IMR-90 (cell line): Measurements from ENCODE around the gene RPS19BP1. TPM values are rescaled to one million over a fixed set of nuclear protein-coding genes. Genes with fewer than 3 reads are reported as not detected.

Experiments
- ATAC-seq: fragments of 200-7000 bp; cut with Tn5 transposase; 2 replicates; pipeline ENCODE4 v1.9.1; 2020; ENCODE audit warnings: low read depth, mild to moderate bottlenecking, moderate library complexity
- BruUV-seq: library from RNA; stranded (reverse); fragments of 400-500 nt; replicated peaks from 2 replicates; lab custom pipeline; 2021; lab: Mats Ljungman, UMichigan
- CTCF ChIA-PET: fragments of 300-600 bp; formaldehyde crosslinking; extraction: SDS; loops from one replicate; lab custom pipeline; 2021; ENCODE audit warnings: antibody characterized with exemption; lab: Yijun Ruan, JAX
- POLR2A ChIA-PET: fragments of 300-600 bp; sonication (Branson Sonifier 250); formaldehyde crosslinking; loops from one replicate; lab custom pipeline; 2022; ENCODE audit warnings: antibody characterized with exemption; ENCODE audit not compliant: unreplicated experiment; lab: Charles Lee
- DNase-seq: peaks from one replicate; pipeline ENCODE4 v3.0.0; 2013
- H2AFZ ChIP-seq: replicated peaks from 2 replicates; pipeline ENCODE3; 2013; ENCODE audit warnings: low read length, mild to moderate bottlenecking; ENCODE audit not compliant: poor library complexity
- H2AK5ac ChIP-seq: 2 replicates; pipeline ENCODE4 v1.6.1; 2013; ENCODE audit warnings: low read depth, low read length, inconsistent platforms
- H2AK9ac ChIP-seq: replicated peaks from 2 replicates; pipeline ENCODE3; 2013; ENCODE audit warnings: mild to moderate bottlenecking, low read depth, low read length, moderate library complexity; ENCODE audit not compliant: poor library complexity
- H2BK120ac ChIP-seq: 2 replicates; pipeline ENCODE4 v1.6.1; 2013; ENCODE audit warnings: low read depth, low read length, inconsistent platforms
- H2BK15ac ChIP-seq: 3 replicates; pipeline ENCODE4 v1.6.1; 2013; ENCODE audit warnings: low read depth, low read length, inconsistent platforms
- H2BK20ac ChIP-seq: 2 replicates; pipeline ENCODE4 v1.6.1; 2013; ENCODE audit warnings: low read depth, mild to moderate bottlenecking, inconsistent platforms, low read length, moderate library complexity
- H2BK5ac ChIP-seq: 2 replicates; pipeline ENCODE4 v1.6.1; 2013; ENCODE audit warnings: mild to moderate bottlenecking, low read depth, low read length, inconsistent platforms; ENCODE audit not compliant: poor library complexity, severe bottlenecking
- H3K14ac ChIP-seq: replicated peaks from 2 replicates; pipeline ENCODE4 v1.6.1; 2013; ENCODE audit warnings: low read depth, low read length, inconsistent platforms
- H3K18ac ChIP-seq: 2 replicates; pipeline ENCODE4 v1.6.1; 2013; ENCODE audit warnings: low read depth, low read length, control low read depth
- H3K23ac ChIP-seq: 2 replicates; pipeline ENCODE4 v1.6.1; 2013; ENCODE audit warnings: low read depth, low read length, inconsistent platforms
- H3K27ac ChIP-seq: 2 replicates; pipeline ENCODE4 v1.5.1; 2013; ENCODE audit warnings: mild to moderate bottlenecking, control low read depth, low read length; ENCODE audit not compliant: insufficient read depth
- H3K27me3 ChIP-seq: 2 replicates; pipeline ENCODE4 v1.6.1; 2013; ENCODE audit warnings: low read length; ENCODE audit not compliant: control insufficient read depth, insufficient read depth
- H3K36me3 ChIP-seq: 2 replicates; pipeline ENCODE4 v1.6.1; 2013; ENCODE audit warnings: low read length, mixed read lengths; ENCODE audit not compliant: control insufficient read depth, insufficient read depth
- H3K4ac ChIP-seq: 2 replicates; pipeline ENCODE4 v1.6.1; 2013; ENCODE audit warnings: low read depth, low read length, inconsistent platforms
- H3K4me1 ChIP-seq: 2 replicates; pipeline ENCODE4 v1.6.1; 2013; ENCODE audit warnings: low read length, mixed read lengths; ENCODE audit not compliant: control insufficient read depth, insufficient read depth
- H3K4me2 ChIP-seq: 2 replicates; pipeline ENCODE4 v1.6.1; 2013; ENCODE audit warnings: low read depth, mild to moderate bottlenecking, control low read depth, low read length, moderate library complexity
- H3K4me3 ChIP-seq: 2 replicates; pipeline ENCODE4 v1.5.1; 2013; ENCODE audit warnings: low read depth, mild to moderate bottlenecking, control low read depth, low read length, moderate library complexity; ENCODE audit not compliant: insufficient read depth
- H3K56ac ChIP-seq: 2 replicates; pipeline ENCODE4 v1.6.1; 2013; ENCODE audit warnings: low read length, inconsistent platforms; ENCODE audit not compliant: insufficient read depth; ENCODE audit errors: extremely low read depth
- H3K79me1 ChIP-seq, 2 experiments: 2 replicates each; pipeline ENCODE4 v1.6.1; 2013; ENCODE audit warnings: low read length in 2 of 2, inconsistent platforms in 1 of 2, low read depth in 1 of 2
- H3K9ac ChIP-seq: 2 replicates; pipeline ENCODE4 v1.6.1; 2013; ENCODE audit warnings: low read depth, low read length, control low read depth
- H3K9me1 ChIP-seq: 2 replicates; pipeline ENCODE4 v1.6.1; 2013; ENCODE audit warnings: low read length, inconsistent platforms; ENCODE audit not compliant: insufficient read depth
- H3K9me3 ChIP-seq: 2 replicates; pipeline ENCODE4 v1.6.1; 2013; ENCODE audit warnings: low read length; ENCODE audit not compliant: control insufficient read depth, insufficient read depth
- H4K20me1 ChIP-seq: 2 replicates; pipeline ENCODE4 v1.6.1; 2013; ENCODE audit warnings: low read length, inconsistent platforms; ENCODE audit not compliant: insufficient read depth
- H4K5ac ChIP-seq: 2 replicates; pipeline ENCODE4 v1.6.1; 2013; ENCODE audit warnings: mild to moderate bottlenecking, low read depth, low read length, control low read depth
- H4K8ac ChIP-seq, 2 experiments: 2 replicates each; pipeline ENCODE4 v1.6.1; 2013; ENCODE audit warnings: low read depth in 2 of 2, low read length in 2 of 2, control low read depth in 1 of 2, inconsistent platforms in 1 of 2
- H4K91ac ChIP-seq: 2 replicates; pipeline ENCODE4 v1.6.1; 2013; ENCODE audit warnings: low read depth, low read length, inconsistent platforms; ENCODE audit not compliant: insufficient read depth
- BHLHE40 ChIP-seq: fragments of 150-350 bp; IDR thresholded peaks from 2 replicates; pipeline ENCODE4 v1.6.1; 2016; ENCODE audit warnings: mild to moderate bottlenecking, low read depth, low read length
- CEBPB ChIP-seq: IDR thresholded peaks from 2 replicates; pipeline ENCODE4 v1.6.1; 2012; ENCODE audit warnings: low read depth, low read length, improper control_type of control experiment
- CHD1 ChIP-seq: IDR thresholded peaks from 2 replicates; pipeline ENCODE4 v1.6.1; 2012; ENCODE audit warnings: low read depth, low read length, improper control_type of control experiment
- FOS ChIP-seq: fragments of 150-350 bp; IDR thresholded peaks from 2 replicates; pipeline ENCODE4 v1.6.1; 2016; ENCODE audit warnings: low read depth, low read length
- MAFK ChIP-seq: IDR thresholded peaks from 2 replicates; pipeline ENCODE4 v1.6.1; 2012; ENCODE audit warnings: low read depth, low read length, improper control_type of control experiment
- MAZ ChIP-seq: IDR thresholded peaks from 2 replicates; pipeline ENCODE4 v1.6.1; 2012; ENCODE audit warnings: low read depth, mild to moderate bottlenecking, low read length, improper control_type of control experiment, moderate library complexity, borderline replicate concordance
- NFE2L2 ChIP-seq: fragments of 150-350 bp; IDR thresholded peaks from 2 replicates; pipeline ENCODE4 v1.6.1; 2016; ENCODE audit warnings: low read depth, mild to moderate bottlenecking, low read length
- POLR2A ChIP-seq: IDR thresholded peaks from 2 replicates; pipeline ENCODE4 v1.6.1; 2012; ENCODE audit warnings: mild to moderate bottlenecking, low read depth, low read length
- RAD21 ChIP-seq: IDR thresholded peaks from 2 replicates; pipeline ENCODE4 v1.6.1; 2012; ENCODE audit warnings: low read length, improper control_type of control experiment
- RCOR1 ChIP-seq: IDR thresholded peaks from 2 replicates; pipeline ENCODE4 v1.6.1; 2012; ENCODE audit warnings: mild to moderate bottlenecking, low read length, improper control_type of control experiment; ENCODE audit not compliant: insufficient replicate concordance
- RFX5 ChIP-seq: IDR thresholded peaks from 2 replicates; pipeline ENCODE4 v1.8.0; 2012; ENCODE audit warnings: low read depth, mild to moderate bottlenecking, low read length, moderate library complexity
- WGBS, 2 experiments: methylation state at CpG; one replicate each; pipeline versions ENCODE4 v1.1.5 to v1.1.7; 2013; ENCODE audit warnings: missing lambda C conversion rate in 2 of 2; ENCODE audit not compliant: insufficient read length in 1 of 2; ENCODE audit errors: extremely low coverage in 2 of 2; 5-methylcytosine and 5-hydroxymethylcytosine counted together
- dilution Hi-C: fragments of 300-500 bp; cut with HindIII; formaldehyde crosslinking; loops from one replicate; pipeline ENCODE4 v1.14.3; 2018; ENCODE audit warnings: low sequenced_read_pairs; ENCODE audit not compliant: unreplicated experiment
- in situ Hi-C: fragments of 300-500 bp; cut with MboI; formaldehyde crosslinking; loops from 3 replicates; pipeline ENCODE4 v1.14.3; 2019; ENCODE audit warnings: low sequenced_read_pairs, inconsistent platforms, mixed read lengths
- intact Hi-C: fragments of 100-400 bp; cut with micrococcal nuclease; formaldehyde crosslinking; loops from 2 replicates; pipeline ENCODE4 v1.10.0; 2022
- polyA plus RNA-seq, 3 experiments: library from polyadenylated mRNA; depleted of rRNA; stranded (reverse); fragments of >200 nt; gene quantifications; 2 replicates each; pipeline ENCODE4 v1.2.3, GENCODE V29; 2012; ENCODE audit warnings: low replicate concordance in 1 of 3
- total RNA-seq: library from RNA; depleted of rRNA; stranded (reverse); fragments of >200 nt; gene quantifications from 2 replicates; pipeline ENCODE4 v1.2.3, GENCODE V29; 2012
- TF ChIP-seq, protein P1 (sequence below): conservative IDR thresholded peaks from 2 replicates; pipeline ENCODE4 v1.5.1; 2012; ENCODE audit warnings: mild to moderate bottlenecking, low read depth, low read length, improper control_type of control experiment
- TF ChIP-seq, protein P2 (sequence below): fragments of 150-350 bp; IDR thresholded peaks from 2 replicates; pipeline ENCODE4 v1.6.1; 2016; ENCODE audit warnings: low read depth, mild to moderate bottlenecking, low read length, moderate library complexity, borderline replicate concordance

Gene RPS19BP1
- total and polyA plus RNA-seq, 2 of the 4 experiments (the other 2 are of a cell fraction), result 33.0 to 95.4 TPM

DNA sequence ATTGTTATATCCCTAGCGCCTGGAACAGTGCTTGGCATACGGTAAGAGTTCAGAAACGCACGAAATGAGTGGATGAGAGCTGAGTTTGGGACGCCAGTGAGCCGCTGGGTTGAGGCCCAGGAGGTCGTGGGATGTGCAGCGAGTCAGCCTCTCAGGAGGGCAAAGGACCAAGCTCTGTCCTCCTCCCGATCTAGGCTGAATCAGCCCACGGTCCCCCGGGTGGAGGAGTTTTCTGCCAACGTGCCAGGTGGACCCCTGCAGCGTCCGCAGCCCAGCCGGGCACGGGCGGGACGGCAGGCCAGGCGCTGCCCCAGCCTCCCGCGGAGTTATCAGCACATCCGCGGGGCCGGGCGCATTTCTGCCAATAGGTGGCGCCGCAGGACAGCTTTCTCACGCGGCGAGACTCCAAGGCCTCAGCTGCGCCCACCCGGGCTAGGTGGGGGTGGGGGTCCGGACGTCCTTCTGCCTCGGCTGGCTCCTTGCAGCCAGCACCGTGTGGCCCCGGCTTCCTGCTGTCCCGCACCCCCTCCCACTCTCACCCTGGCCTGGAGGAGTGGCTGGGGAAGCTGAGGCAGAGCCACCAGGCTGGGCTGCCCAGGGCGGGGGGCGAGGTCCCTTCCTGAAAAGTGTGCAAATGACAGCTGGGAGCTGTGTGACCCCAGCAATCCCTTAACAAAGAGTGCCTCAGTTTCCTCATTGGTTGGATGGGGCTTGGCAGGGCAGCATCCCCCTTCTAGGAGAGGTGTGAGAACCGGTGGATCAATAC, 2.2 kb upstream of the RPS19BP1 start (continued):
- TF ChIP-seq MAZ, result peak; percentile 49; the same call in 1 of the 2 replicates

DNA sequence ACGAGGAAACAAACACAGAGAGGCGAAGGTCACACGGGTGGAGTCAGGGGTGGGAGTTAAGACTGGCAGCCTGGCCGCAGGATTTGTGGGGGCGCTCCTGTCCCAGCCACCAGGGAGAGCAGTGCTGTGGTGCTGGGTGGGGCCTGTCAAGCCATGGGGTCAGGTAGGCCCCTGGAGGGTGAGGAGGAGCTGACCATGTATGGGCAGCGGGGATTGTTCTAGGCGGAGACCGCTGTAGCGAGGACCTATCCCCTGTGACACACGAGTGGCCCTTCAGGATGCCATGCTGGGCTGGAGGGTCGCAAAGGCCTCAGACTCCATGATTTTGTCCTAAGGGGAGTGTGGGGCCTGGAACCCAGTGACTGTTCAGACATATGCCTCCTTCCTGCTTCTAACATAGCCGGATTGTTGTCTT, 1.6 kb upstream of the RPS19BP1 start:
- H3K4me3 ChIP-seq, result no peak overlapping the region
- H2AK9ac ChIP-seq, result peak overlapping the region; percentile 22
- no peak overlapping the region for H3K14ac ChIP-seq
- no peak overlapping the region for H3K56ac ChIP-seq
- 100% methylated on average over 5 of the region's 12 CpGs; no CpG with 5 or more reads in 1 of the 2 experiments for WGBS, 2 experiments
- no TSS peak for BruUV-seq
- peaks cover 23 to 33% of the 10 kb centered on the region in 2 experiments for H3K79me1 ChIP-seq
- dilution Hi-C loops, result no loop called here
- peaks cover 7% of the 10 kb centered on the region for H3K4me1 ChIP-seq
- peak overlapping the region; percentile 63; the same call in 1 of the 2 replicates for H2BK120ac ChIP-seq
- H2BK15ac ChIP-seq, result 0 out of 3 replicates have a peak overlapping the region, but pooled peaks have one; percentile 39
- no peak overlapping the region for H2BK20ac ChIP-seq
- no peak overlapping the region for H3K9ac ChIP-seq
- intact Hi-C loops, result loop anchor here (1.0 to 10.0 kb wide), 3 partner anchors 491 to 815 kb away; partner anchors contain the start of gene TNRC6B
- peak overlapping the region; percentile 56 to 99 for H4K8ac ChIP-seq
- no peak for DNase-seq
- peak overlapping the region; percentile 67; the same call in 1 of the 2 replicates for H3K4ac ChIP-seq
- peaks cover 8% of the 10 kb centered on the region; the same call in 1 of the 2 replicates for H3K36me3 ChIP-seq
- H3K4me2 ChIP-seq, result no peak overlapping the region
- H3K27me3 ChIP-seq, result peaks cover 5% of the 10 kb centered on the region
- in situ Hi-C loops, result loop anchor here (10.0 kb wide), 2 partner anchors 651 to 811 kb away; partner anchors contain the start of gene ADSL
- H4K91ac ChIP-seq, result no peak overlapping the region
- POLR2A ChIA-PET, result interaction anchor here (0.9 kb wide), 1 partner anchor 491 kb away, joined by 3 read pairs; no protein-coding TSS in a partner anchor
- H3K18ac ChIP-seq, result no peak overlapping the region
- H3K27ac ChIP-seq, result no peak overlapping the region
- H4K20me1 ChIP-seq, result peaks cover 19% of the 10 kb centered on the region
- H3K23ac ChIP-seq, result no peak overlapping the region
- no peak overlapping the region for H2BK5ac ChIP-seq
- H2AFZ ChIP-seq, result peak overlapping the region; percentile 96
- ATAC-seq, result no peak
- no peaks in the 10 kb centered on the region for H3K9me3 ChIP-seq
- CTCF ChIA-PET, result interaction anchor here (0.7 to 4.0 kb wide), 6 partner anchors 134 to 510 kb away, joined by 3 to 29 read pairs (median 4); partner anchors contain the start of gene TAB1
- H4K5ac ChIP-seq, result peak overlapping the region; percentile 55
- H3K9me1 ChIP-seq, result no peaks in the 10 kb centered on the region
- H2AK5ac ChIP-seq, result no peak overlapping the region; the same call in 1 of the 2 replicates
- TF ChIP-seq FOS (no peak), MAZ (no peak), MAFK (no peak), NFE2L2 (no peak), RCOR1 (no peak), BHLHE40 (no peak), RFX5 (no peak), RAD21 (no peak), POLR2A (no peak), CHD1 (no peak), CEBPB (no peak)
- TF ChIP-seq, protein P1, sequence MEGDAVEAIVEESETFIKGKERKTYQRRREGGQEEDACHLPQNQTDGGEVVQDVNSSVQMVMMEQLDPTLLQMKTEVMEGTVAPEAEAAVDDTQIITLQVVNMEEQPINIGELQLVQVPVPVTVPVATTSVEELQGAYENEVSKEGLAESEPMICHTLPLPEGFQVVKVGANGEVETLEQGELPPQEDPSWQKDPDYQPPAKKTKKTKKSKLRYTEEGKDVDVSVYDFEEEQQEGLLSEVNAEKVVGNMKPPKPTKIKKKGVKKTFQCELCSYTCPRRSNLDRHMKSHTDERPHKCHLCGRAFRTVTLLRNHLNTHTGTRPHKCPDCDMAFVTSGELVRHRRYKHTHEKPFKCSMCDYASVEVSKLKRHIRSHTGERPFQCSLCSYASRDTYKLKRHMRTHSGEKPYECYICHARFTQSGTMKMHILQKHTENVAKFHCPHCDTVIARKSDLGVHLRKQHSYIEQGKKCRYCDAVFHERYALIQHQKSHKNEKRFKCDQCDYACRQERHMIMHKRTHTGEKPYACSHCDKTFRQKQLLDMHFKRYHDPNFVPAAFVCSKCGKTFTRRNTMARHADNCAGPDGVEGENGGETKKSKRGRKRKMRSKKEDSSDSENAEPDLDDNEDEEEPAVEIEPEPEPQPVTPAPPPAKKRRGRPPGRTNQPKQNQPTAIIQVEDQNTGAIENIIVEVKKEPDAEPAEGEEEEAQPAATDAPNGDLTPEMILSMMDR, result no peak
- TF ChIP-seq, protein P2, sequence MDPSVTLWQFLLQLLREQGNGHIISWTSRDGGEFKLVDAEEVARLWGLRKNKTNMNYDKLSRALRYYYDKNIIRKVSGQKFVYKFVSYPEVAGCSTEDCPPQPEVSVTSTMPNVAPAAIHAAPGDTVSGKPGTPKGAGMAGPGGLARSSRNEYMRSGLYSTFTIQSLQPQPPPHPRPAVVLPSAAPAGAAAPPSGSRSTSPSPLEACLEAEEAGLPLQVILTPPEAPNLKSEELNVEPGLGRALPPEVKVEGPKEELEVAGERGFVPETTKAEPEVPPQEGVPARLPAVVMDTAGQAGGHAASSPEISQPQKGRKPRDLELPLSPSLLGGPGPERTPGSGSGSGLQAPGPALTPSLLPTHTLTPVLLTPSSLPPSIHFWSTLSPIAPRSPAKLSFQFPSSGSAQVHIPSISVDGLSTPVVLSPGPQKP, result no peak
